RCC 7860 (cell line): ENCODE results near the gene DOK3.
A peak's percentile ranks its signal among the peaks of the same experiment; 100 is the strongest.

ENCODE experiments used
- DNase-seq: peaks from one replicate; pipeline ENCODE4 v3.0.0-alpha.2; 2015; ENCODE audit warnings: low spot score
- FAIRE-seq: peaks from 2 replicates; lab custom pipeline; 2012; peaks lifted over from hg19 to GRCh38; lab: Jason Lieb, UNC

Gene DOK3

DNA sequence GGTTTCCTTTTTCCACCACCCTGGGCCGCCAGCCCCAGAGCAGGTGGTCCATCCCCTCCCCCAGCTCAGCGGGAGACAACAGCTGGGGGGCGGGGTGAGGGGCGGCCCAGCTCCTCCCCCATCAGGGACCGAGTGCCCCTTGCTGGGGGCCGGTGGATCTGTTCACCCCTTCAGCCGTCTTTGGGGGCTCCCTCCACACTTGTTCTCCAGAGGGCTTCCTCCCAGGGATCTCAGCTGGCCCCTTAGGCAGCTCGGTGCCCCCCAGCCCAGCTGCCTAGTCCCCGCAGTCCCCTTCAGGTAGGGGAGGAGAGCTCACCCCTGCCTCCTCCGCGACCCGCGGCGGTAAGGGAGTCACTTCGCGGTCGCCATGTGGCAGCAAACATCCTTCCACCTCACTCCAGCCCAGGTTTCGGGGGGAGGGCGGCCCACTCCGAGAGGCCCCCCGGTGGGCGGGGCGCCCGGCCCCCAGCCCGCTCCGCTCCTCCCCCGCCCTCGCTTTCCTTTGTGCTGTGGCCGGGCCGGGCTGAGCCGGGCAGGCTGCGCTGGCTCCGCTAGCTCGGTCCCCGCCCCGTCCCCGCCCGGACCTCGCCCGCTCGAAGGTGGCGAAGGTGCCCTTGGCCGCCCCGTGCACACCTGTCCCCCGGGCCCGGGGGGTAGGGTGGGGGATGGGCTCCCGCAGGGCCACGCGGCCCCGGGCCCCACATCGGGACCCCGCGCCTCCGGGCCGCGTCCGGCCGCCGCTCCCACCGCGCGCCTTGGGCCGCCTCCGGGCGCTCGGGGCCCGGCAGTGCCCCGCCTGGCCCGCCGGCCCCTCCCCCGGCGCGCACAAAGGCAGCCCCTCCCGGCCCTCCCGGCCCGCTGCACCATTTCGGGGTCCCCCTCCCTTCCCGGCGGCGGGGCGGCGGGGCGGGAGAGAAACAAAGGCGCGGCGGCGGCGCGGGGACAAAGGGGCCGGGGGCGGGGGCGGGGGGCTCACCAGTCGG, 36.9 kb downstream of the DOK3 start:
- FAIRE-seq (no peak), DNase-seq (peak; percentile 31)

DNA sequence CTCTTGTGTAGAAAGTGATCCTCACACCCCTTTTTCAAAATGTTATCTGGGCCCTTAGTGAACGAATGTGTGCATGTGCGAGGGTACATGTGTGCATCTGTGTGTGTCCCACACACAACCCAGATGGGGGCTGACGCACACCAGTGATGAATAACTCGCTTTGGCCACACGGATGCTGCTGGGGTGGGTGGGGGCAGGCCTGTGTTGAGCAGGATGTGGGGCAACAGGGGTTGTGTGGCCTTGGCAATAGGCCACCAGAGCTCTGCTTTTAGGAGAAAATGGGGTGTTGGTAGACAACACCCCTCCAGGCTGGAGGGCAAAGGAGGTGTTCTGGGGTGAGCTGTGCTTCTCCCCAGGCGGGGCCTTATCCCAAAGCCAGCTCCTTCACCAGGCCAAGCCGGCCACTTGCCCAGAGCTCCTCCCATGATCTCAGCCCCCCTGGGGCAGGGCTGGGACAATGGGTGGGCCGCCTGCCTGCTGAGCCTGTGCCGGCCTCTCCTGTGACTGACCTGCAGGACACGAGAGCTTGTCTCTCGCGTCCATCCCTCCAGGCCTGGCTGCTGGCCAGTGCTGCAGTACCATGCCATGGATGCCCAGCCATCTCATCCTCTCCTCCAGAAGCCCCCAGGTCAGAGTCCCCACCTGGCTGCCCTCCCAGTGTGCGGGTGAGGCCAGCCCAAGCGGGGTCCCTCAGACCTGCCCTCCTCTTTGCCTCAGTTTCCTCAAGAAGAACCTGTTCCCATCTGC, 37.8 kb downstream of the DOK3 start:
- no peak for FAIRE-seq

DNA sequence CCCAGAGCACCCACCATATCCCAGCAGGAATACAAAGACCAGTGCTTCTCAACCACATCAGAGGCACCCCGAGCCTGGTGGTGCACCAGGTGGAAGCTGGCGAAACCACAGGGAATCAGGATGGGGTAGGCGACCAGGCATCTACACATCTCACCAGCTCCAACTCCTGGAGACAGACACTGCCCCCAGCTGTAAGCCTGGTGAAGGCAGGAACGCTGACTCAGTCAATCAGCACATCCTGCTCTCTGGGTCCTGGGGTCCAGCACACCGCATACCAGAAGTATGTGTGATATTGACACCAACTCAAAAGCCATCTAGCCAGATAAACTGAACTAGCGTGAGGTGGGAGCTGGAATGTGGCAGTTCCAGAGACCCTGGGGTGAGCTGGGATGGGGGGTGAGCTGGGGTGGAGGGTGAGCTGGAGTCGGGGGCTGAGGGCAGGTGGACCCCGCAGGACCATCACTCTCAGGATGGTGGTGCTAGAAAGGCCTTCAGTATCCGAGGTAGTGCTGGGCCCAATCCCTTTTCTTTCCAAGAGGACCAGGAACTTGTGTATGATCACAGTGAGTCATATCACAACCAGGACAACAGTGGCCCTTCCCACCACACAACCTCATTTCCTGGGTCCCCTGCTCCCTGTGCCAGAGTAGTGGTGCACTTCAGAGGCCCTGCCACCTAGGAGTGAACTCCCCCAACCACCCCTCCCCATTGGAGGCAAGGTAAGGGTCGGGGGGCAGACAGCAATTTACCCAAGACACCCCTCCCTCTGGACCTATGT, 38.7 kb downstream of the DOK3 start:
- FAIRE-seq = no peak
- peak; percentile 35 for DNase-seq

More for the DNA sequence above, 37.8 kb downstream of the DOK3 start:
- DNase-seq = no peak

DNA sequence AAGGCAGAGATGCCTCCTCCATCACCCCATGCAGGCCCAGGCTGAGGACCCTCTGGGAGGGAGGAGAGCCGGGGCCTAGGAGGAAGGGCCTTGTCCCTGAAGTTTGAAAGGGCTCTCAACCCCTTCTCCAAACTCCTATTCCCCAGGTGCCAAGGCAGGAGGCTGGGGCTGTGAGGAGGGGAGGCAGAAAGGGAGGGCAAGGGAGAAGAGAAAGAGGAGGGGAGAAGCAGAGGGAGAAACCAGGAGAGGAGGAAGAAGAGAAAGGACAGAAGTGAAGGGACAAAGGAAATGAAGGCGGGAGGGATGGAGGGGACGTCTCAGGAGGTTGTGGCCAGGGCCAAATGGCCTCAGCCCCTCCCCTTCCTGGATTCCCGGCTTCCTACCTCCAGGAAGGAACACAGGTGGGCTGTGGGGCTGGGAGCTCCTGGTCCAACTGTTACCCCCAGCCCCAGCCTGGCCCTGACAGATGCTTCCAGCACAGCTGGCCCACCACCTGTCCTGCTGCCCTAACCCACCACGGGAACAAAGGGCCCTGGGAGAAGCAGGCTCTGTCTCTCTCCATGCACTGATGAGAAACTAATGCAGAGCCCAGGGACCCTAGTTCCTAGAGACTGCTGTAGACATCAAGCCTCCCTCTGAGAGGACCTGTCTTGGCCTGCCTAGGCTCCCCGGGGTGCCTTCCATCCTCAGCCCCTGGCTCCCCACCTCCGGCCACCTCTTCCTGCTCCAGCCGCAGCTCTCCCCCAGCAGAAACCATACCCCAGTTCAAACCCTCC, 39.7 kb downstream of the DOK3 start:
- DNase-seq (no peak), FAIRE-seq (no peak)

DNA sequence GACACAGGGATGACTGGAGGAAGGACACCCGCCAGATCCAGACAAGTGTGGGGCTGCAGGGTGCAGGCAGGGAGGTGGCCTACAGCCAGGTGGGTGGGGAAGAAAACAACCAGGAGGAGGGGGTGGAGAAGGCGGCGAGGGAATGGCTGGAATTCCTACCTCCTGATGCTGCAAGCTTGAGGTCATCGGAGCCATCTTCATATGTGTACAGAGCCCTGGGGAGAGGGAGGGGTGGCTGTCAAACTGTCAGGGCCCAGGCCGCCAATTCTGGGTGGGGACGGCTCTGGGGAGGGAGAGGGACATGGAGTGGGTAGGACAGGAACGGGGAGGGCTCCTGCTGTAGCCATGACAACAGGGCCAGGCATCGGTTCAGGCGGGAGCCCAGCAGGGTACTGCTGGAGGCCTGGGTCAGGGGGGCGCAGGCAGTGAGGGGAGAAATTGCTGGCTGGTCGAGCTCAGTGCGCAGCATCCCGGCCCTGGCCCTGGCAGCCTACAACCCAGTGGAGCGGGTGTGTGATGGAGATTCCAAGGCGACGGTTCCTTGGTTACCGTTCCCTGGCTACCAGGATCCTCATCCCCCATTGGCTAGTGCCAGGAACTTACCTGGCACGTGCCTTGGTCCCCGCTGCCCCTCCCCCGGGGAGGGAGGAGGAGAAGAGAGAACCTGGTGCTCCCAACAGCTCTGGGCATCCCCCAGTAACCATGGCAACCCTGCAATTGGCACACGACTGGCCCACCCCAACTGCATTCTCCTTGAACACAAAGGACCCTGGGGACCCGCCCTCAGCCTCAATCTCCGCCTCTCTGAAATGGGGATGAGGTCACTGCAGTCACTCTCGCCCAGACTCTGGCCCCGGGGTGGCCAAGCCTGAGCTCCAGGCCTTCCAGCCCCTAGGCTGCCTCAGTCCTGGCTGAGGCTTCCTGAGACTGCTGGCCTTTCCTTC, 40.7 kb downstream of the DOK3 start:
- DNase-seq (no peak), FAIRE-seq (no peak)

DNA sequence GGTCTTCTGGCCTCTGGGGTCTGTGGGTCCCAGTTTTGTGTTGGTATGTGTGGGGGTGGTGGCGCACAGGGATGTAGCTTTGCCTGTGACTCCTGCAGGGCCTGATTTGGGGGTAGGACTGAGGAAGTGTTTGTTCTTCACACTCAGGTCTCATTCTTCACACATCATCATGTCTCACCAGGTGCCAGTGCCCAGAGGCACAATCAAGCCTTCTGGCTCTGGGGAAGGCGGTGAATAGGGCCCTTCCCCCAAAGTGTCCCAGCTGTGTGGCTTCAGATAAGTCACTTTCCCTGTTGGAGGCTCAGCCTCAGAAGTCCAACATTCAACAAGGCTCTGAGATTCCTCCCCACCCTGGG, 41.3 kb downstream of the DOK3 start:
- DNase-seq = no peak
- no peak for FAIRE-seq

DNA sequence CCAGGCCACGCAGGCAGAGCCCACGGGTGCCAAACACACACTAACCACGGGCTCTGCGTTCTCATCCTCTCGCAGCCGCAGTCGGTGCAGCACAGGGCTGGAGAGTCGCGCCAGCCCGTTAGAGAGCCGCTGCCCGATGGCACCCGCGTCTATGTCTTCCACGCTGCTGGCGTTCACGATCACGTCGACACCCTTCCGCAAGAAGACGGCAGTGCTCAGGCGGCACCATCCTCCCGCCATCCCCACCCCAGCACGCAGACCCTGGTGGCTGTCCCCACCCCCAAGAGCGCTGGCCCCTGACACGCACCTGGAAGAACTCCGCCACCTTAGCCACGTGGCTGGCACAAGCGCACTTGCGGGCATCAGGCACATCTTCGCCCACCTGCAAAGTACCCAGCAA, 42.2 kb downstream of the DOK3 start:
- FAIRE-seq (no peak), DNase-seq (no peak)

DNA sequence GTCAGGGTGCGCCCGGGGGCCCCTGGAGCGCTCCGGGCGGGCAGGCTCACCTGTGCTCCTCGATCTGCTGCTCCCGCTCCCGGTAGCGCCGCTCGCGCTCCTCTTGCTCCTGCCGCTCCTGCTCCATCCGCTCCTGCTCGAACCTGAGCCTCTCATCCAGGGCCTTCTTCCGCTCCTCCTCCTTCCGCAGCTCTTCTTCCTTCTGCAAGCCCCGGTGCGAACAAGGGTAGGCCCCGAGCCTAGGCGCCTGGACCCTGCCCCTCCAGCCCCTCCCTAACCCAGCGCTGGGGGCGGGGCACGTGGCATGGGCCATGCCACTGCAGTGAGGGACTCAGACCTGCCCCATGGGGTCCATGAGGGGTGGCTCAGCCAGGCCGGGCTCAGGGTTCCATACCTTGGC, 42.8 kb downstream of the DOK3 start:
- DNase-seq (no peak), FAIRE-seq (no peak)

DNA sequence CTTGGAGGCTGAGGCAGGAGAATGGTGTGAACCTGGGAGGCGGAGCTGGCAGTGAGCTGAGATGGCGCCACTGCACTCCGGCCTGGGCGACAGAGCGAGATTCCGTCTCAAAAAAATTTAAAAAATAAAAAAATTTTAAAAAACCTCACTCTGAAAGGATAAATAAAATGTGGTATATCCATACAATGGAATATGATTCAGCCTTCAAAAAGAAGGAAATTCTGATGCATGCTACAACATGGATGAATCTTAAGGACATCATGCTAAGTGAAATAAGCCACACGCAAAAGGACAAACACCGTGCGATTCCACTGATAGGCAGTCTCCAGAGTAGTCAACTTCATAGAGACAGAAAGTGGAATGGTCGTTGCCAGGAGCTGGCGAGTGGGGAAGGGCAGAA, 44.6 kb downstream of the DOK3 start:
- DNase-seq (no peak), FAIRE-seq (no peak)

DNA sequence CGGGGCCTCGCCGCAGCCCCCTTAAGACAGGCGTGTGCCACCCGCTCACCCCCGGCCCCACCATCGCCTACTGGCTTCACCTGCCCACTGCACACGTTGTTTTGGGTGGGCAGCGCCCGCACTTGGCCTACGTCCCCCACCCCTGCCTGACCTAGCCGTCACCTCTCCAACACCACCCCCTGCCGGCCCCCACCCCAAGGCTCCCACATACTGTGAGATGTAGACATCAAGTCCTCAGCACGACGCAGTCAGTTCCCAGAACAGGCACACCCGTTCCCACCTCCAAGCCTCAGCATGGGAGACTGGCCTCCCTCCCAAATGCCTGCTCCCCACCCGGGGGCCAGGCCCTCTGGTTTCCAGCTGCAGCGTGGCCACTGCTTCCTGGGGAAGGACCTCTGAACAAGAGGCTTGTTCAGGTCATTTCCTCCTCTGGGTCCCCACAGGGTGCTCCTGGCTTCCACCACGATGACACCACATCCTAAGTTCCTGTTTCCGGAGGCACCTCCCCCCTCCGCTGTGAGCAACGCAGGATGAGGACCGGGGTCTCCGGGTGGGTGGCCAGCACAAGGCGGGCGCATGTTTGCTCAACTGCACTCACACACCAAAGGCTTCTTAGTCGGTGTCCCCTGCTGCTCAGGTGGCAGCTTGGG, 47.5 kb downstream of the DOK3 start:
- DNase-seq (no peak), FAIRE-seq (no peak)

DNA sequence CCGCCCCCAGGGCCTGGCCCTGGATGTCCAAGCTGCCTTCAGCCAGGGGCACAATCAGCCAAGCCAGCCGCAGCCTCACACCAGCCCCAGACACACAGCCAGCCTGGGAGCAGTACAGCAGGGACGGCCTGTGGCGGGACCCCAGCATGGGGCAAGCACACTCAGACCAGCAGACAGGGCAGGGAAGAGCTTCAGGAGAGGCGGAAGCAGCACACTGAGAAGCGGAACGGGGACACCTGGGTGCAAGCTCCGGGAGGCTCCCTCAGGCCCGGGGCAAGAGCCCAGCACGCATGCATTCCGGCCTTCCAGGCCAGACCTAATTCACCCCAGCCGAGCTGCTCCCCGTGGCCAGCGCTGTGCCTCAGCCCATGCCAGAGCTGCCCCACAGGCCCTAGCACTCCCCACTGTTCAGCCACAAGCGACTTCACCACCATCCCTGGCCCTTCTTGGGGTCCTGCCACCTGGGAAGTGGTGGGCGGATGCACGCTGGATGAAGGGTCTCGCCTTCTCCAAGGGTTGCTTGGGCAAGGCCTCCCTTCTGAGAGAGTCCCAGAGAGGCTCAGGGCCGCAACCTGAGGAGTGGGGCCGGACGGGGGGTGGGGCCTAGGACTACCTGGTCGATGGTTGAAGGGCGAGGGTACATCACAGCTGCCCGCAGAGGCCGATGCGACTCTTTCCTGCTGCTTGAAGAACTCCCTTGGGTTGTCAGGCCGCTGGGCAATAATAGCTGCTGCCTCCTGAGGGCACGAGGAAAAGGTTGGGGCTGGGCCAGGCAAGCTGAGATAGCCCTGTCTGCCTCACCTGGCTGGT, 49.6 kb downstream of the DOK3 start:
- FAIRE-seq (no peak), DNase-seq (no peak)

DNA sequence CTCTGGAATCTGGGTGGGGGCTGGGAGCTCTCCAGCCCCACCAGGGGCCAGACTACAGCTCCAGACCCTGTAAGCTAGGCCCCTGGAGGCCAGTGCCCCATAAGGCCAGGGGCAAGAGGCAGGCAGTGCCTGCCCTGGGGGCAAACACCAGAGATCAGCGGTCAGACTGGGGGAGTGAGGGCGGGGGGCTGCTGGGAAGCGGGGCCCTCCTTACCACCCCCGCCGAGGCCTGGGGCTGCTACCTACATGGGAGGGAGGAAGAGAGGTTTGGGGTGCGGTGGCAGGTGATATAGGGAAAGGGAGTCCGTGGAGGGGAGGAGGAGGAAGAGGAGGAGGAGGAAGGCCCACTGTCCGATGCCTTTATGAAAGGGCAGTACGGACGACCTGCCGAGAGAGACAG, 50.3 kb downstream of the DOK3 start:
- DNase-seq = no peak
- no peak for FAIRE-seq

DNA sequence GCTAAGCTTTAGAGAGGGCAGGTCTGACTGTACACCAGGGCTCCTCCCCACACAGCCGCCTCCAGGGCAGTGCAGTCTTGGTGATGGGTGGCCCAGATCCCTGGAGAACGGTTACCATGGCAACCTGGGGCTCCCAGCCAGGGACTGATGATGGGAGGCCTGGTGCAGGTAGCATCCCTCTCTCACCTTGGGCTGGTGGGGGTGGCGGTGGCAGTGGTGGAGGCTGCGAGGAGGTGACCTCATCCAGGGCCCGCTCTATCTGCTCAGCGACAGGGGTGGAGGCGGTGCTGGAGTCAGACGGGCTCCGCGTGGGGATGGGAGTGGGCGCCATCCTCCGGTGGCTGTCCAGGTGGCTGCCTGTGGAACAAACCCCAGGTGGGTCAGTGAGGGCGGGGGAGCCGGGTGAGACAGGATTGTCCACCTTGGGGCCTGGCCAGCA, 50.7 kb downstream of the DOK3 start:
- DNase-seq = no peak
- FAIRE-seq = no peak

DNA sequence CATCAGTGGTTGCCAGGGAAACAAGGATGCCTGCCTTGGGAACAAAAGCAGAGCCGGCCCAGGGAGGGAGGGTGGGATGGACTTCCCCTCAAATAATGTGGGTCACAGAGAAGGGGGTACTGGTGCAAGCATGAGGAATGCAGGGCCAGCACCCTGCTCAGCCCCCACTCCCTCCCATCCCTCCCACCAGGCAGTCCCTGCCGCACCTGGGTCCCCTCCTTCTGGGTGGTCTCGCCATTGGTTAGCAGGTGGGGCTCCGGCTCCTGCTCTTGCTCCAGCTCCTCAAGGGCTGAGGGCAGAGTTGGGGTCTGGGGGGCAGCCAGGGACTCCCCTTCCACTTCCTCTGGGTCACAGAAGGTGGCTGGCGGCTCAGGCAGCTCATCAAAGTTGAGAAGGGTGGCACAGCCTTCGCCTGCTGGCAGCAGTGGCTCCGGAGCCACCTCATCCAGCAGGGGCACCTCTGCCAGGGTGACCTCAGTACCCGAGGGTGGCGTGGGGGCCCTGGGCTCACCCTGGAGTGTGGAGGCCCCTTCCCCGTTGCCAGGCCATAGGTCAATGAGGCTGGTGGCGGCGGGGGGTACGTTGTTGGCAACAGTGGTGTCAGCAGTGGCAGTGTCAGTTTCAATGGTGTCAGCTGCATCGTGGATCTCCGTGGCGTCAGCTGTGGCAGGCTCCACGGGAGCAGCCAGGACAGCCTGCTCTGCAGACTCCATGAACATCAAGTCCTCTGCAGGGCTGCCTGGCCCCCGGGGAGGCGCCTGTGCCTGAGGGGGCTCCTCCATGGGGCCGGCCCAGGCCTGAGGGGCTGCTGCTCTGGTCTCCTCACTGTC, 51.6 kb downstream of the DOK3 start:
- FAIRE-seq (no peak), DNase-seq (no peak)

DNA sequence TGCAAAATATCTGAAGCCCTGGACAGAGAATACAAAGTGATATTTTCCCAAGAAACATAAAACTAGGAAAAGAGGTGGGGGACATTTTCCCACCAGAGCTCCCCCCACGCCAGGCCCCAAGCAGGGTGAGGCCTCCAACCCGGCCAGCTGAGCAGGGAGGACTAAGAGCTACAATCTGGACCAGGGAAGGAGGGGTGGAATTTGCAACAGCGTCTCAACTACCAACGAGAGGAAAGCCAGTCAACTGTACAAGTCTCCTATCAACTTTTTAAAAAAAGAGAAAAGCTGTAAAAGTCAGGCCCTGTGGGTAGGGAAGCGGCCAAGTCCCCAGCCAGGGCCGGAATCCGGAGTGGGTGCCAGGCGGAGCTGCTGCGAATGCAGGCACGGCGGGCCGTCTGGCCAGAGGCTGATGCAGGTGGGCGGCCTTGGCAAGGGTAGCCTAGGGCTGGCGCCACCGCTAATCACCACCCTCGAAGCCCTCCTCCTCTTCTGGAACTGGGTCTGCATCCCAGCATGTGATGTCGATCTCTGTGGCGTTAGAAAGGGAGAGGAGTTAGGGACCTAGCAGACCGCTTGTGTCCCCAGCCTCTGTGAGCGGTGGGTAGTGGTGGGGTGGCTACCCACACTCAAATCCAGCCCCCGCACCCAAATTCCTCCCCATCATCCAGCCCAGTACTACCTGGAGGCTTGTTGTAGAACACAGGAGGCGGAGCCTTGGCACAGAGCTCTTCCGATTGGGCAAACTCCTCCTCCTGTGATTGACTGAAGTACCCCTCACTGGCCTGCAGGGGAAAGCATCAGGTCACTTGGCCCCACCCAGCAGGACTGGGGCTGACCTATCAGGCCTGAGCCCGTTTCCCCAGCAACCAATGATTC, 52.4 kb downstream of the DOK3 start:
- peak; percentile 96 for DNase-seq
- FAIRE-seq = peak; percentile 84

DNA sequence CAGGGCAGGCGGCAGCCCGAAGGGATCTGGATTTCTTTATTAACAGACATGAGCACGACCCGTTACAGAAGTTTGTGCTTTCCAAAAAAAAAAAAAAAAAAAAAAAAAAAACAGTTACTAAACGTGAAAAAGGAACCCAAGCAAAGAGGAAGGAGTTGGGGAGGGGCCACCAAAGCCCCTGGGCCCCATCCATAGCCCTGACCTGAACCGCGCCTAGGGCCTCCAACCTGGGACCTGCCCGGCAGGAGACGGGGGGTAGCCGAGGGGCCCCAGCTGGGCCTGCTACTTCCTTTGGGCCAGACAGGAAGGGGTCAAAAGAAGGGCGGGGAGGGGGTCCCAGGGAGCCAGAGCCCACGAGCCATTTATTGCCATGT, 53.0 kb downstream of the DOK3 start:
- DNase-seq (no peak), FAIRE-seq (no peak)
